Measurements from ENCODE around the gene PARVA.

The PARVA gene

GRCh38 chr11:12459865-12460444, 82.6 kb downstream of the PARVA start:
- DNase-seq (ENCODE audit: low read depth), result no peak

GRCh38 chr11:12460466-12460865, 83.1 kb downstream of the PARVA start:
- no peak for DNase-seq (ENCODE audit: low read depth)

GRCh38 chr11:12461516-12461915, 84.1 kb downstream of the PARVA start:
- DNase-seq (ENCODE audit: low read depth), result no peak

- no peak for DNase-seq (ENCODE audit: low read depth)
Measured at GRCh38 chr11:12464303-12464702, 86.9 kb downstream of the PARVA start.

- DNase-seq (ENCODE audit: low read depth), result no peak
Measured at GRCh38 chr11:12465332-12465731, 88.0 kb downstream of the PARVA start.

- DNase-seq (ENCODE audit: low read depth), result no peak
Measured at GRCh38 chr11:12467610-12468009, 90.2 kb downstream of the PARVA start.

- no peak for DNase-seq (ENCODE audit: low read depth)
Measured at GRCh38 chr11:12469451-12469850, 92.1 kb downstream of the PARVA start.

GRCh38 chr11:12470236-12470635, 92.9 kb downstream of the PARVA start:
- DNase-seq (ENCODE audit: low read depth), result no peak

GRCh38 chr11:12472401-12473005, 95.1 kb downstream of the PARVA start:
- no peak for DNase-seq (ENCODE audit: low read depth)

GRCh38 chr11:12473381-12473780, 96.0 kb downstream of the PARVA start:
- no peak for DNase-seq (ENCODE audit: low read depth)

- no peak for DNase-seq (ENCODE audit: low read depth)
Measured at GRCh38 chr11:12474871-12475270, 97.5 kb downstream of the PARVA start.

- DNase-seq (ENCODE audit: low read depth), result no peak
Measured at GRCh38 chr11:12478743-12479142, 101.4 kb downstream of the PARVA start.

GRCh38 chr11:12480401-12480800, 103.0 kb downstream of the PARVA start:
- DNase-seq (ENCODE audit: low read depth), result no peak

- no peak for DNase-seq (ENCODE audit: low read depth)
Measured at GRCh38 chr11:12482839-12483238, 105.5 kb downstream of the PARVA start.

GRCh38 chr11:12483604-12484003, 106.2 kb downstream of the PARVA start:
- DNase-seq (ENCODE audit: low read depth), result no peak

- no peak for DNase-seq (ENCODE audit: low read depth)
Measured at GRCh38 chr11:12485328-12485727, 108.0 kb downstream of the PARVA start.

GRCh38 chr11:12489246-12489772, 111.9 kb downstream of the PARVA start:
- DNase-seq (ENCODE audit: low read depth), result no peak

GRCh38 chr11:12494699-12495098, 117.3 kb downstream of the PARVA start:
- DNase-seq (ENCODE audit: low read depth), result no peak

GRCh38 chr11:12496181-12497025, 119.0 kb downstream of the PARVA start:
- DNase-seq (ENCODE audit: low read depth), result no peak

- no peak for DNase-seq (ENCODE audit: low read depth)
Measured at GRCh38 chr11:12497431-12497830, 120.1 kb downstream of the PARVA start.

GRCh38 chr11:12499071-12499470, 121.7 kb downstream of the PARVA start:
- no peak for DNase-seq (ENCODE audit: low read depth)

- no peak for DNase-seq (ENCODE audit: low read depth)
Measured at GRCh38 chr11:12502046-12502445, 124.7 kb downstream of the PARVA start.

- DNase-seq (ENCODE audit: low read depth), result no peak
Measured at GRCh38 chr11:12503039-12503484, 125.7 kb downstream of the PARVA start.

Data from activated T-cell treated with anti-CD3 and anti-CD28 coated beads for 48 hours (primary cell).